Upper lobe of left lung (tissue), 6 donors: ENCODE data around the gene SAV1. TPM values are rescaled to one million over a fixed set of nuclear protein-coding genes. Genes with fewer than 3 reads are reported as not detected.
"Not testable (repeated sequence)": the region's sequence is repeated elsewhere in the genome, so short reads cannot be mapped to it uniquely, and the experiment has no call there.

Experiments
- ATAC-seq, 2 donors: fragments of 200-7000 bp; cut with Tn5 transposase; one replicate each; pipeline ENCODE4 v1.9.1; 2022; ENCODE audit warnings: mild to moderate bottlenecking in 2 of 2, moderate library complexity in 2 of 2; ENCODE audit not compliant: low FRiP score in 2 of 2
- DNase-seq, 2 donors: peaks; one replicate each; pipeline ENCODE4 v3.0.0-alpha.2; 2019 to 2020
- H3K27ac ChIP-seq, 4 donors: fragments of 200-600 bp; sonication (generic); one replicate each; pipeline ENCODE4 v1.5.1; 2016 to 2019
- H3K27me3 ChIP-seq, 4 donors: fragments of 200-600 bp; sonication (generic); one replicate each; pipeline ENCODE4 v1.5.1; 2017 to 2019
- H3K36me3 ChIP-seq, 4 donors: fragments of 200-600 bp; sonication (generic); one replicate each; pipeline ENCODE4 v1.5.1; 2016 to 2019
- H3K4me1 ChIP-seq, 4 donors: fragments of 200-600 bp; sonication (generic); one replicate each; pipeline ENCODE4 v1.5.1; 2018 to 2019
- H3K4me3 ChIP-seq, 4 donors: fragments of 200-600 bp; sonication (generic); one replicate each; pipeline ENCODE4 v1.5.1; 2017 to 2019; ENCODE audit warnings: mild to moderate bottlenecking in 2 of 4, moderate library complexity in 1 of 4
- H3K9me3 ChIP-seq, 4 donors: fragments of 200-600 bp; sonication (generic); one replicate each; pipeline ENCODE4 v1.5.1; 2018 to 2019
- CTCF ChIP-seq, 6 experiments: fragments of 450-650 bp in 4 of 6; fragments of 200-600 bp in 2 of 6; sonication (generic) in 2 of 6; IDR thresholded peaks; one replicate each; pipeline ENCODE4 v1.5.1; 2016 to 2019; ENCODE audit warnings: antibody characterized with exemption in 6 of 6
- EP300 ChIP-seq, 4 donors: sonication (generic); formaldehyde crosslinking; IDR thresholded peaks; one replicate each; pipeline ENCODE4 v1.5.1; 2017; ENCODE audit warnings: antibody characterized with exemption in 4 of 4, control low read depth in 2 of 4
- POLR2A ChIP-seq, 4 donors: fragments of 450-650 bp; IDR thresholded peaks; one replicate each; pipeline ENCODE4 v1.5.1; 2016 to 2017; ENCODE audit warnings: antibody characterized with exemption in 4 of 4, mild to moderate bottlenecking in 2 of 4
- POLR2AphosphoS5 ChIP-seq, 2 donors: sonication (generic); formaldehyde crosslinking; IDR thresholded peaks; one replicate each; pipeline ENCODE4 v1.5.1; 2017; ENCODE audit warnings: antibody characterized with exemption in 2 of 2
- WGBS, 2 donors: methylation state at CpG; one replicate each; pipeline ENCODE4 v1.1.5; 2017 to 2018; 5-methylcytosine and 5-hydroxymethylcytosine counted together
- total RNA-seq, 6 donors: library from RNA; depleted of rRNA in 4 of 6; stranded (reverse); fragments of >200 nt in 4 of 6; gene quantifications; one replicate each; pipeline versions ENCODE4 v1.1.0 to v1.2.1, GENCODE V29; 2016 to 2021
- donor health status: DM: no; HTN: no; CAD: no; lungs with moderate emphysema.
- donor health status: DM: no; HTN: yes; CAD: no; lungs with severe emphysema.

Gene SAV1
- total RNA-seq, 6 donors from 2014 or later, result 29.3 to 63.9 (median 34.3) TPM

GRCh38 chr14:50705026-50705593 lies 37.0 kb upstream of the SAV1 start:
- no peaks in the 10 kb centered on the region for H3K9me3 ChIP-seq
- no peaks in the 10 kb centered on the region for H3K4me1 ChIP-seq
- ATAC-seq (no peak), DNase-seq (no peak)
- TF ChIP-seq POLR2A (IDR thresholded peaks at IDR 0.05), result no peak
- TF ChIP-seq EP300 (IDR thresholded peaks at IDR 0.05), result no peak
- no peak for TF ChIP-seq POLR2AphosphoS5 (IDR thresholded peaks at IDR 0.05)
- no peak for TF ChIP-seq CTCF (IDR thresholded peaks at IDR 0.05)
- H3K36me3 ChIP-seq, result no peaks in the 10 kb centered on the region
- H3K4me3 ChIP-seq, result no peak overlapping the region
- H3K27me3 ChIP-seq, result no peaks in the 10 kb centered on the region
- no peak overlapping the region for H3K27ac ChIP-seq
- 92 to 93% methylated on average over 17 to 22 of the region's 22 CpGs for WGBS, 2 donors

GRCh38 chr14:50704454-50705010 lies 36.4 kb upstream of the SAV1 start:
- peak in 1 of 2 donors; percentile 51 for ATAC-seq
- Histone ChIP-seq H3K4me3 (no peak overlapping the region), H3K9me3 (no peaks in the 10 kb centered on the region), H3K36me3 (no peaks in the 10 kb centered on the region), H3K4me1 (no peaks in the 10 kb centered on the region), H3K27me3 (no peaks in the 10 kb centered on the region), H3K27ac (no peak overlapping the region)
- DNase-seq, result peak in 1 of 2 donors; percentile 55
- 94 to 96% methylated on average over 18 to 26 of the region's 26 CpGs for WGBS, 2 donors
- TF ChIP-seq POLR2AphosphoS5 (IDR thresholded peaks at IDR 0.05) (no peak), EP300 (IDR thresholded peaks at IDR 0.05) (no peak), CTCF (IDR thresholded peaks at IDR 0.05) (no peak), POLR2A (IDR thresholded peaks at IDR 0.05) (no peak)

DNA sequence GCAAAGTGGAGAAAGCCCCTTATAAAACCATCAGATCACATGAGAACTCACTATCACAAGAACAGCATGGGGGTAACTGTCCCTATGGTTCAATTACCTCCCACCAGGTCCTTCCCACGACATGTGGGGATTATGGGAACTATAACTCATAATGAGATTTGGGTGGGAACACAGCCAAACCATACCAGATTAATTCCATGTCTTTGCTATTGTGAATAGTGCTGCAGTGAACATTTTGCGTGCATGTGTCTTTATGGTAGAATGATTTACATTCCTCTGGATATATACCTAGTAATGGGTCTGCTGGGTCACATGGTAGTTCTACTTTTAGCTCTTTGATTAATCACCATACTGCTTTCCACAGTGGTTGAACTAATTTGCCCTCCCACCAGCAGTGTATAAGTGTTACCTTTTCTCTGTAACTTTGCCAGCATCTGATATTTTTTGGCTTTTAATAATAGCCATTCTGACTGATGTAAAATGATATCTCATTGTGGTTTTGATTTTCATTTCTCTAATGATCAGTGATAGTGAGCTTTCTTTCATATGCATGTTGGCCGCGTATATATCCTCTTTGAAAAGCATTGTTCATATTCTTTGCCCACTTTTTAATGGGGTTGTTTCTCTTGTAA lies 29.7 kb upstream of the SAV1 start:
- ATAC-seq, result no peak
- TF ChIP-seq EP300 (IDR thresholded peaks at IDR 0.05), result no peak
- no peak for TF ChIP-seq CTCF (IDR thresholded peaks at IDR 0.05)
- no peak for TF ChIP-seq POLR2AphosphoS5 (IDR thresholded peaks at IDR 0.05)

GRCh38 chr14:50694260-50694659 lies 26.2 kb upstream of the SAV1 start:
- H3K4me3 ChIP-seq, H3K4me1 ChIP-seq, DNase-seq, ATAC-seq, H3K27ac ChIP-seq, H3K27me3 ChIP-seq, H3K36me3 ChIP-seq: not testable (repeated sequence)
- peaks cover 0 to 12% (median 5%) of the 10 kb centered on the region in 4 donors for H3K9me3 ChIP-seq
- 92 to 100% methylated on average over 2 to 3 of the region's 3 CpGs for WGBS, 2 donors

More for the DNA sequence above, 29.7 kb upstream of the SAV1 start:
- H3K9me3 ChIP-seq, result peaks cover 0 to 11% (median 4%) of the 10 kb centered on the region in 4 donors
- H3K27me3 ChIP-seq, result no peaks in the 10 kb centered on the region
- H3K4me3 ChIP-seq, result no peak overlapping the region
- 78 to 83% methylated on average over 4 of the region's 4 CpGs for WGBS, 2 donors
- no peak for DNase-seq
- no peaks in the 10 kb centered on the region for H3K4me1 ChIP-seq
- no peaks in the 10 kb centered on the region for H3K36me3 ChIP-seq
- no peak overlapping the region for H3K27ac ChIP-seq

DNA sequence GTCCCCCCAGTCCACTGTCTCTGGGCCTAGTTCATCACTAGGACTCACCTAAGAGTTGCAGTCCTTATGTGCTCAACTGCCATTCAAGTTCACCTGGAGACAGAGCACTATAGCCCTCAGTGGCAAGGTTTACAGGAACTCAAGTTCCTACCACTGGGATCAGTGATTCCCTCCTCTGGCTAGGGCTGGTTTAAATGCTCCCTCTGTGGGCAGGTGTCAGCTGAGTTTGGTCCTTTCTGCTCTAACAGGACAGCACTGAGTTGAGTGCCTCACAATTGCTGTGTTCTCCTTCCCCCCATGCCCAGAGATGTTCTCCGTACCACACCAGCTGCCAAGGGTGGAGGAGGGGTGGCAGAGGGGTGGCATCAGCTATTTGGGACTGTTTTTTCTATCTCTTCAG lies 20.8 kb upstream of the SAV1 start:
- Histone ChIP-seq H3K9me3 (peaks cover 0 to 6% (median 2%) of the 10 kb centered on the region in 4 donors), H3K4me1 (no peaks in the 10 kb centered on the region), H3K36me3 (no peaks in the 10 kb centered on the region), H3K27me3 (no peaks in the 10 kb centered on the region), H3K27ac (no peak overlapping the region), H3K4me3 (no peak overlapping the region)
- WGBS, 2 donors, result 86 to 100% methylated on average over 1 of the region's 1 CpG
- ATAC-seq (no peak), DNase-seq (no peak)
- TF ChIP-seq CTCF (IDR thresholded peaks at IDR 0.05), result no peak
- no peak for TF ChIP-seq POLR2A (IDR thresholded peaks at IDR 0.05)
- no peak for TF ChIP-seq EP300 (IDR thresholded peaks at IDR 0.05)
- no peak for TF ChIP-seq POLR2AphosphoS5 (IDR thresholded peaks at IDR 0.05)
